Gastrocnemius medialis (tissue), 4 donors: Measurements from ENCODE around the gene HOXC11. TPM values are rescaled to one million over a fixed set of nuclear protein-coding genes. Genes with fewer than 3 reads are reported as not detected.

Experiments used
- ATAC-seq, 2 donors: fragments of 150-250 bp; one replicate each; pipeline ENCODE4 v1.9.1; 2016
- DNase-seq, 2 donors: peaks; one replicate each; pipeline ENCODE4 v3.0.0-alpha.2; 2019
- H3K27ac ChIP-seq, 4 donors: fragments of 200-600 bp; sonication (generic); 1 replicate in 1 of 4; 2 replicates in 3 of 4; pipeline ENCODE4 v1.5.1; 2016 to 2018; ENCODE audit warnings: mild to moderate bottlenecking in 2 of 4, moderate library complexity in 1 of 4
- H3K27me3 ChIP-seq, 3 donors: fragments of 200-600 bp; sonication (generic) in 2 of 3; 1 replicate in 1 of 3; 2 replicates in 2 of 3; pipeline versions ENCODE4 v1.5.1 to v1.6.0; 2016 to 2019; ENCODE audit warnings: mild to moderate bottlenecking in 1 of 3, moderate library complexity in 1 of 3
- H3K36me3 ChIP-seq, 2 donors: fragments of 200-600 bp; sonication (generic) in 1 of 2; one replicate each; pipeline ENCODE4 v1.5.1; 2017 to 2018
- H3K4me1 ChIP-seq, 2 donors: fragments of 200-600 bp; sonication (generic) in 1 of 2; one replicate each; pipeline ENCODE4 v1.5.1; 2016 to 2017; ENCODE audit warnings: mild to moderate bottlenecking in 2 of 2
- H3K4me3 ChIP-seq, 4 donors: fragments of 200-600 bp; sonication (generic) in 3 of 4; 1 replicate in 1 of 4; 2 replicates in 3 of 4; pipeline ENCODE4 v1.5.1; 2016 to 2019; ENCODE audit warnings: mild to moderate bottlenecking in 2 of 4
- H3K9me3 ChIP-seq, 3 donors: fragments of 200-600 bp; sonication (generic) in 2 of 3; 1 replicate in 1 of 3; 2 replicates in 2 of 3; pipeline ENCODE4 v1.5.1; 2016 to 2019
- CTCF ChIP-seq, 5 experiments: fragments of 450-650 bp in 3 of 5; fragments of 200-600 bp in 2 of 5; sonication (generic) in 2 of 5; IDR thresholded peaks in 4 of 5; conservative IDR thresholded peaks in 1 of 5; 1 replicate in 4 of 5; 2 replicates in 1 of 5; pipeline ENCODE4 v1.5.1; 2016 to 2019; ENCODE audit warnings: antibody characterized with exemption in 5 of 5, mild to moderate bottlenecking in 3 of 5, moderate library complexity in 3 of 5
- POLR2A ChIP-seq, 2 donors: fragments of 450-650 bp; IDR thresholded peaks; one replicate each; pipeline ENCODE4 v1.6.1; 2017; ENCODE audit warnings: antibody characterized with exemption in 2 of 2, mild to moderate bottlenecking in 2 of 2, moderate library complexity in 2 of 2
- in situ Hi-C, 4 donors: fragments of 200-750 bp; cut with MboI; loops; one replicate each; pipeline versions ENCODE4 v1.15.0 to v1.8.0; 2017; ENCODE audit warnings: low sequenced_read_pairs in 4 of 4
- intact Hi-C: fragments of 100-400 bp; cut with DNase I; formaldehyde crosslinking; loops from one replicate; pipeline ENCODE4 v1.15.1; 2023; ENCODE audit warnings: low total_unique reads
- total RNA-seq, 4 donors: library from RNA; depleted of rRNA; stranded (reverse); fragments of >200 nt; gene quantifications; one replicate each; pipeline versions ENCODE4 v1.1.0 to v1.2.3, GENCODE V29; 2016

HOXC11 gene
- total RNA-seq, 4 donors from 2014 or later, result 0.24 to 1.1 (median 0.44) TPM

GRCh38 chr12:53951577-53952334 is 21.2 kb upstream of the HOXC11 start:
- Histone ChIP-seq H3K9me3 (no peaks in the 10 kb centered on the region), H3K27me3 (peaks cover 71 to 78% (median 77%) of the 10 kb centered on the region in 3 donors), H3K36me3 (no peaks in the 10 kb centered on the region), H3K4me3 (no peak overlapping the region), H3K27ac (no peak overlapping the region), H3K4me1 (no peaks in the 10 kb centered on the region)
- intact Hi-C loops (no loop called here), in situ Hi-C loops (no loop called here)
- DNase-seq, result no peak
- ATAC-seq, result no peak
- TF ChIP-seq POLR2A (IDR thresholded peaks at IDR 0.05) (no peak), CTCF (IDR thresholded peaks at IDR 0.05 in 4 of 5, conservative IDR thresholded peaks at IDR 0.05 in 1 of 5) (no peak)

GRCh38 chr12:53952335-53952694 is 20.6 kb upstream of the HOXC11 start:
- intact Hi-C loops (no loop called here), in situ Hi-C loops (no loop called here)
- TF ChIP-seq CTCF (IDR thresholded peaks at IDR 0.05 in 4 of 5, conservative IDR thresholded peaks at IDR 0.05 in 1 of 5) (no peak), POLR2A (IDR thresholded peaks at IDR 0.05) (no peak)
- H3K4me1 ChIP-seq, result no peaks in the 10 kb centered on the region
- no peak overlapping the region for H3K4me3 ChIP-seq
- H3K27me3 ChIP-seq, result peaks cover 76 to 83% (median 78%) of the 10 kb centered on the region in 3 donors
- DNase-seq (no peak), ATAC-seq (no peak)
- H3K36me3 ChIP-seq, result no peaks in the 10 kb centered on the region
- H3K27ac ChIP-seq, result no peak overlapping the region
- H3K9me3 ChIP-seq, result no peaks in the 10 kb centered on the region

- peaks cover 84 to 90% (median 84%) of the 10 kb centered on the region in 3 donors for H3K27me3 ChIP-seq
- H3K4me3 ChIP-seq, result no peak overlapping the region
- ATAC-seq (no peak), DNase-seq (no peak)
- no peaks in the 10 kb centered on the region for H3K9me3 ChIP-seq
- no peaks in the 10 kb centered on the region for H3K4me1 ChIP-seq
- in situ Hi-C loops (no loop called here), intact Hi-C loops (no loop called here)
- H3K27ac ChIP-seq, result no peak overlapping the region
- no peaks in the 10 kb centered on the region for H3K36me3 ChIP-seq
- no peak for TF ChIP-seq POLR2A (IDR thresholded peaks at IDR 0.05)
- no peak for TF ChIP-seq CTCF (IDR thresholded peaks at IDR 0.05 in 4 of 5, conservative IDR thresholded peaks at IDR 0.05 in 1 of 5)
Measured at GRCh38 chr12:53952871-53953734, 19.8 kb upstream of the HOXC11 start.

GRCh38 chr12:53953831-53954693 is 18.9 kb upstream of the HOXC11 start:
- Histone ChIP-seq H3K4me1 (no peaks in the 10 kb centered on the region), H3K36me3 (no peaks in the 10 kb centered on the region), H3K27me3 (peaks cover 90 to 100% (median 90%) of the 10 kb centered on the region in 3 donors), H3K27ac (no peak overlapping the region), H3K4me3 (peak overlapping the region in 1 of 4 donors; percentile 10), H3K9me3 (no peaks in the 10 kb centered on the region)
- TF ChIP-seq CTCF (IDR thresholded peaks at IDR 0.05 in 4 of 5, conservative IDR thresholded peaks at IDR 0.05 in 1 of 5) (no peak), POLR2A (IDR thresholded peaks at IDR 0.05) (no peak)
- intact Hi-C loops, result no loop called here
- in situ Hi-C loops, result no loop called here
- ATAC-seq (no peak), DNase-seq (no peak)
